Activated CD8-positive, alpha-beta T cell treated with anti-CD3 and anti-CD28 coated beads for 36 hours (primary cell): ENCODE data around the gene PPP1R14C. TPM values are rescaled to one million over a fixed set of nuclear protein-coding genes. Genes with fewer than 3 reads are reported as not detected.

Source experiments
- ATAC-seq: fragments of 200-7000 bp; cut with Tn5 transposase; one replicate; pipeline ENCODE4 v1.10.0; 2021; ENCODE audit warnings: mild to moderate bottlenecking, moderate library complexity
- CTCF ChIA-PET: fragments of 350-600 bp; sonication (Branson Sonifier 250); formaldehyde crosslinking; loops from one replicate; lab custom pipeline; 2021; ENCODE audit warnings: antibody characterized with exemption; lab: Charles Lee
- POLR2A ChIA-PET: fragments of 350-600 bp; sonication (Branson Sonifier 250); formaldehyde crosslinking; loops from one replicate; lab custom pipeline; 2021; ENCODE audit warnings: antibody characterized with exemption; lab: Charles Lee
- DNase-seq: peaks from one replicate; pipeline ENCODE4 v3.0.0-alpha.2; 2020
- H3K27ac Mint-ChIP-seq: one replicate; pipeline ENCODE4 v1.8.0; 2021; ENCODE audit warnings: mild to moderate bottlenecking, mixed read lengths
- H3K27me3 Mint-ChIP-seq: one replicate; pipeline ENCODE4 v1.8.0; 2021; ENCODE audit warnings: mixed read lengths
- H3K36me3 Mint-ChIP-seq: one replicate; pipeline ENCODE4 v1.8.0; 2021; ENCODE audit warnings: low read depth, mixed read lengths
- H3K4me1 Mint-ChIP-seq: one replicate; pipeline ENCODE4 v1.8.0; 2021; ENCODE audit warnings: low read depth, mixed read lengths
- H3K4me3 Mint-ChIP-seq: one replicate; pipeline ENCODE4 v1.8.0; 2021; ENCODE audit warnings: mild to moderate bottlenecking, moderate library complexity, mixed read lengths
- H3K9me3 Mint-ChIP-seq: one replicate; pipeline ENCODE4 v1.8.0; 2021; ENCODE audit warnings: mixed read lengths
- intact Hi-C: fragments of 100-400 bp; cut with micrococcal nuclease; formaldehyde crosslinking; loops from one replicate; pipeline ENCODE4 v1.10.0; 2022
- total RNA-seq, 2 experiments: library from RNA; stranded (reverse); gene quantifications; one replicate each; pipeline ENCODE4 v1.2.3, GENCODE V29; 2021
- TF ChIP-seq, protein P1 (sequence below): fragments of 200-600 bp; IDR thresholded peaks from one replicate; pipeline ENCODE4 v1.8.0; 2022; ENCODE audit warnings: antibody characterized with exemption, mild to moderate bottlenecking

Gene PPP1R14C
- total RNA-seq, 2 experiments from 2014 or later: 0.65 to 0.86 TPM

DNA sequence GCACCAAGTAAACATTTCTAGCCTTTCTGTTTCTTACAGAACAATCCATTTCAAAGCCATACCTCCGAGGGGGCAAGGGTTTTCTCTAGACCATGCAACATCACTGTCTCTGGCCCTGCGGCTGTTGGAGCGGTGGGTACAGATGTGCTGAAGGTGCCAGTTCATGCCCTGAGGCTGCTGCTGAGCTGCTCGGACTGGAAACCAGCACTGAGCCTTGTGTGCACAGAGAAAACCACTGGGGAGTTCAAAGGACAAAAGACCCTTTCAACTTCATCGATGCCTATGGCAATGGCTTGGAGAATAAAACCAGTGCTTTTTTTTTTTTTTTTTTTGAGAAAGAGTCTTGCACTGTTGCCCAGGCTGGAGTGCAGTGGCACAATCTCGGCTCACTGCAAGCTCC, 132.6 kb downstream of the PPP1R14C start:
- intact Hi-C loops: no loop called here
- H3K4me1 Mint-ChIP-seq: no peaks in the 10 kb centered on the region

GRCh38 chr6:150276168-150276936, 133.5 kb downstream of the PPP1R14C start:
- peaks cover 17% of the 10 kb centered on the region for H3K27me3 Mint-ChIP-seq
- no peaks in the 10 kb centered on the region for H3K9me3 Mint-ChIP-seq
- DNase-seq (no peak), ATAC-seq (no peak)
- no peak overlapping the region for H3K27ac Mint-ChIP-seq
- TF ChIP-seq, protein P1, sequence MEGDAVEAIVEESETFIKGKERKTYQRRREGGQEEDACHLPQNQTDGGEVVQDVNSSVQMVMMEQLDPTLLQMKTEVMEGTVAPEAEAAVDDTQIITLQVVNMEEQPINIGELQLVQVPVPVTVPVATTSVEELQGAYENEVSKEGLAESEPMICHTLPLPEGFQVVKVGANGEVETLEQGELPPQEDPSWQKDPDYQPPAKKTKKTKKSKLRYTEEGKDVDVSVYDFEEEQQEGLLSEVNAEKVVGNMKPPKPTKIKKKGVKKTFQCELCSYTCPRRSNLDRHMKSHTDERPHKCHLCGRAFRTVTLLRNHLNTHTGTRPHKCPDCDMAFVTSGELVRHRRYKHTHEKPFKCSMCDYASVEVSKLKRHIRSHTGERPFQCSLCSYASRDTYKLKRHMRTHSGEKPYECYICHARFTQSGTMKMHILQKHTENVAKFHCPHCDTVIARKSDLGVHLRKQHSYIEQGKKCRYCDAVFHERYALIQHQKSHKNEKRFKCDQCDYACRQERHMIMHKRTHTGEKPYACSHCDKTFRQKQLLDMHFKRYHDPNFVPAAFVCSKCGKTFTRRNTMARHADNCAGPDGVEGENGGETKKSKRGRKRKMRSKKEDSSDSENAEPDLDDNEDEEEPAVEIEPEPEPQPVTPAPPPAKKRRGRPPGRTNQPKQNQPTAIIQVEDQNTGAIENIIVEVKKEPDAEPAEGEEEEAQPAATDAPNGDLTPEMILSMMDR: no peak
- POLR2A ChIA-PET: no interaction called here
- intact Hi-C loops: no loop called here
- H3K4me1 Mint-ChIP-seq: no peaks in the 10 kb centered on the region
- H3K4me3 Mint-ChIP-seq: no peak overlapping the region
- CTCF ChIA-PET: no interaction called here
- H3K36me3 Mint-ChIP-seq: no peaks in the 10 kb centered on the region

More for the DNA sequence above, 132.6 kb downstream of the PPP1R14C start:
- ChIA-PET CTCF (no interaction called here), POLR2A (no interaction called here)
- Mint-ChIP-seq H3K27me3 (peaks cover 16% of the 10 kb centered on the region), H3K27ac (no peak overlapping the region), H3K9me3 (no peaks in the 10 kb centered on the region), H3K36me3 (no peaks in the 10 kb centered on the region), H3K4me3 (no peak overlapping the region)
- DNase-seq: no peak
- ATAC-seq: no peak
- TF ChIP-seq, protein P1: no peak

DNA sequence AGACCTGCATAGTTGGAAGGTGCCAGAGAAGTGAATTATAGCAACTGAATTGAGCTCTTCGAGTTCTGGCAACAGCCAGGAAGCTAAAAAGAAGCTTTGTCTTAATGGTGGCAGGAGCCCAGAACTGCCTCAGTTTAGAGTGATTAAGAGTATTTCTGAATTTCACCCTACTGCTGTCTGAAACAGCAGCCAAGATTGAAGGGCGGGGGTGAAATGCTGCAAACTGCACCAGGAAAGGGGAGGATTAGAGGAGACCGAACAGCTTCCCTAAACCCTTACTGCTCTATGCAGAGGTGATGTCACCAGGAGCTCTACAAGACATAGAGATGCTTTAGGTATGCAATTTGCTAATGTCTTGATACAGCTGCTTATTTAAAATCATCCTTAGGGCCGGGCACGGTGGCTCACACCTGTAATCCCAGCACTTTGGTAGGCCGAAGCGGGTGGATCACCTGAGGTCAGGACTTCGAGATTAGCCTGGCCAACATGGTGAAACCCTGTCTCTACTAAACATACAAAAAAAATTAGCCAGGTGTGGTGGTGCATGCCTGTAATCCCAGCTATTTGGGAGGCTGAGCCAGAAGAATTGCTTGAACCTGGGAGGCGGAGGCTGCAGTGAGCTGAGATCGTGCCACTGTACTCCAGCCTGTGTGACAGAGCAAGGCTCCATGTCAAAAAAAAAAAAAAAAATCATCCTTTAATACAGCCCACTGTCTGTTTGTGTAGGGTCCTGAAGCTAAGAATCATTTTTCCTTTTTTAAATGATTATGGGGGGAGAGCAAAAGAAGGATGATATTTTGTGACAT, 134.3 kb downstream of the PPP1R14C start:
- H3K27ac Mint-ChIP-seq: no peak overlapping the region
- H3K4me3 Mint-ChIP-seq: no peak overlapping the region
- POLR2A ChIA-PET: interaction anchor here (1.3 kb wide), 1 partner anchor 10 kb away, joined by 4 read pairs; no protein-coding TSS in a partner anchor
- peaks cover 18% of the 10 kb centered on the region for H3K27me3 Mint-ChIP-seq
- intact Hi-C loops: no loop called here
- H3K9me3 Mint-ChIP-seq: no peaks in the 10 kb centered on the region
- no peak for DNase-seq
- no peaks in the 10 kb centered on the region for H3K4me1 Mint-ChIP-seq
- no peak for ATAC-seq
- CTCF ChIA-PET: no interaction called here
- H3K36me3 Mint-ChIP-seq: no peaks in the 10 kb centered on the region
- TF ChIP-seq, protein P1: no peak

DNA sequence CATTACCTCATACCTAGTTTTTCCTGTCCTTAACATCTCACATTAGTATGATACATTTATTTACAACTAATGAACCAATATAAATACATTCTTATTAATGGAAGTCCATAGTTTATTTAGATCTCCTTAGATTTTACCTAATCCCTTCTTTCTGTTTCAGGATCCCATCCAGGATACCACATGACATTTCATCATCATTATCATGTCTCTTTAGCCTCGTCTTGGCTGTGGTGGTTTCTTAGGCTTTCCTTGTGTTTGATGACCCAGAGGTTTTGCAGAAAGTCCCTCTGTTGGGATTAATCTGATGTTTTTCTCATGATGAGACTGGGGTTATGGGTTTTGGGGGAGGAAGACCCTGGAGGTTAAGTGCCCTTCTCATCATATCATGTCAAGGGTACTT, 136.7 kb downstream of the PPP1R14C start:
- no peaks in the 10 kb centered on the region for H3K4me1 Mint-ChIP-seq
- no peak overlapping the region for H3K27ac Mint-ChIP-seq
- no peaks in the 10 kb centered on the region for H3K36me3 Mint-ChIP-seq
- H3K9me3 Mint-ChIP-seq: no peaks in the 10 kb centered on the region
- POLR2A ChIA-PET: no interaction called here
- TF ChIP-seq, protein P1: no peak
- H3K27me3 Mint-ChIP-seq: peaks cover 22% of the 10 kb centered on the region
- DNase-seq (no peak), ATAC-seq (no peak)
- CTCF ChIA-PET: no interaction called here
- intact Hi-C loops: no loop called here
- no peak overlapping the region for H3K4me3 Mint-ChIP-seq

DNA sequence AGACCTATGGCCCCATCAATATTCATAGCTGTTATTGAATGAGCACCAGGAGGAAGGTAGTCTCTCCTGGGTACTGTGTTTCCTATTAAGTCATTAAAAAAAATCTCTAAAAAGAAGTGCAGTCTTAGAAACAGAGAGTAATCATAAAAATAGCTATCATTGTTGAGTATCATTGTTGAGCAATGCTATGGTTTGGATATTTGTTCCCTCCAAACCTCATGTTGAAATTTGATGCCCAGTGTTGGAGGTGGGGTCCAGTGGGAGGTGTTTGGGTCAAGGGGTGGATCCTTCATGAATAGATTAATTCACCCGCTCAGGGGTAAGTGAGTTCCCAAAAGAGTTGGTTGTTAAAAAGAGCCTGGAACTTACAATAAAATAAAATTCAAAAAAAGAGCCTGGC, 137.9 kb downstream of the PPP1R14C start:
- Mint-ChIP-seq H3K27me3 (peaks cover 20% of the 10 kb centered on the region), H3K4me3 (no peak overlapping the region), H3K27ac (no peak overlapping the region), H3K4me1 (no peaks in the 10 kb centered on the region), H3K36me3 (no peaks in the 10 kb centered on the region), H3K9me3 (no peaks in the 10 kb centered on the region)
- intact Hi-C loops: no loop called here
- TF ChIP-seq, protein P1: no peak
- DNase-seq: no peak
- ChIA-PET CTCF (no interaction called here), POLR2A (no interaction called here)
- ATAC-seq: no peak
